ENCODE data around the gene IFI6.

Gene IFI6

GRCh38 chr1:27672750-27673112 is 739 bp upstream of the IFI6 start:
- H2BK15ac ChIP-seq (ENCODE audit: low read length) = no peak overlapping the region
- no peaks in the 10 kb centered on the region for H3K36me3 ChIP-seq (replicated peaks in 1 of 2; ENCODE audit: control insufficient read depth in 2 of 2, insufficient read depth in 2 of 2, low read length in 2 of 2)
- no peak overlapping the region for H2BK5ac ChIP-seq (ENCODE audit: low read length)
- no peak overlapping the region for H3K23ac ChIP-seq (ENCODE audit: low read depth, low read length, poor library complexity)
- no peak overlapping the region for H4K8ac ChIP-seq (ENCODE audit: low read depth, low read length)
- peak overlapping the region in 1 of 2 donors; percentile 53 for H3K4me3 ChIP-seq (ENCODE audit: low read length in 2 of 2)
- peak overlapping the region; percentile 92 for H2AFZ ChIP-seq (ENCODE audit: low read length)
- no peak overlapping the region for H2BK12ac ChIP-seq (ENCODE audit: low read length)
- peaks cover 0 to 5% (median 0%) of the 10 kb centered on the region in 3 experiments for H3K27me3 ChIP-seq (ENCODE audit: control insufficient read depth in 3 of 3, insufficient read depth in 3 of 3, low read depth in 1 of 3, low read length in 3 of 3)
- H3K27ac ChIP-seq (replicated peaks; ENCODE audit: low read length) = peak overlapping the region; percentile 27
- no peaks in the 10 kb centered on the region for H3K79me1 ChIP-seq (ENCODE audit: low read depth, low read length)
- H3K18ac ChIP-seq (ENCODE audit: low read length) = no peak overlapping the region
- H3K9ac ChIP-seq (ENCODE audit: low read depth, low read length, poor library complexity) = no peak overlapping the region
- no peak overlapping the region for H3K14ac ChIP-seq (ENCODE audit: low read length)
- no peak overlapping the region for H2AK5ac ChIP-seq (ENCODE audit: low read depth, low read length)
- no peak for DNase-seq (ENCODE audit: low spot score)
- H4K91ac ChIP-seq (ENCODE audit: low read depth, low read length, poor library complexity) = no peak overlapping the region
- no peak overlapping the region for H2BK120ac ChIP-seq (ENCODE audit: low read depth, low read length)
- no peak overlapping the region for H3K4me2 ChIP-seq (ENCODE audit: insufficient read depth, low read length, poor library complexity, severe bottlenecking)
- no peak overlapping the region for H3K4ac ChIP-seq (ENCODE audit: low read length)
- peaks cover 6 to 8% of the 10 kb centered on the region in 2 donors for H3K4me1 ChIP-seq (ENCODE audit: control insufficient read depth in 2 of 2, insufficient read depth in 1 of 2, low read depth in 1 of 2, low read length in 2 of 2)
- no peaks in the 10 kb centered on the region for H3K9me3 ChIP-seq (replicated peaks in 1 of 2; ENCODE audit: control insufficient read depth in 2 of 2, insufficient read depth in 1 of 2, low read depth in 1 of 2, low read length in 2 of 2)

- no peak for DNase-seq (ENCODE audit: low spot score)
- Histone ChIP-seq H3K27ac (replicated peaks; ENCODE audit: low read length) (no peak overlapping the region), H3K4me1 (ENCODE audit: control insufficient read depth in 2 of 2, insufficient read depth in 1 of 2, low read depth in 1 of 2, low read length in 2 of 2) (peaks cover 6 to 8% of the 10 kb centered on the region in 2 donors), H3K4ac (ENCODE audit: low read length) (no peak overlapping the region), H2AK5ac (ENCODE audit: low read depth, low read length) (no peak overlapping the region), H3K9ac (ENCODE audit: low read depth, low read length, poor library complexity) (no peak overlapping the region), H4K91ac (ENCODE audit: low read depth, low read length, poor library complexity) (no peak overlapping the region), H3K79me1 (ENCODE audit: low read depth, low read length) (no peaks in the 10 kb centered on the region), H3K9me3 (replicated peaks in 1 of 2; ENCODE audit: control insufficient read depth in 2 of 2, insufficient read depth in 1 of 2, low read depth in 1 of 2, low read length in 2 of 2) (no peaks in the 10 kb centered on the region), H2BK5ac (ENCODE audit: low read length) (no peak overlapping the region), H2BK120ac (ENCODE audit: low read depth, low read length) (no peak overlapping the region), H2BK12ac (ENCODE audit: low read length) (no peak overlapping the region), H3K4me2 (ENCODE audit: insufficient read depth, low read length, poor library complexity, severe bottlenecking) (no peak overlapping the region), H3K27me3 (ENCODE audit: control insufficient read depth in 3 of 3, insufficient read depth in 3 of 3, low read depth in 1 of 3, low read length in 3 of 3) (peaks cover 0 to 5% (median 0%) of the 10 kb centered on the region in 3 experiments), H3K14ac (ENCODE audit: low read length) (no peak overlapping the region), H3K18ac (ENCODE audit: low read length) (no peak overlapping the region), H3K23ac (ENCODE audit: low read depth, low read length, poor library complexity) (no peak overlapping the region), H3K4me3 (ENCODE audit: low read length in 2 of 2) (no peak overlapping the region), H2AFZ (ENCODE audit: low read length) (no peak overlapping the region), H3K36me3 (replicated peaks in 1 of 2; ENCODE audit: control insufficient read depth in 2 of 2, insufficient read depth in 2 of 2, low read length in 2 of 2) (no peaks in the 10 kb centered on the region), H4K8ac (ENCODE audit: low read depth, low read length) (no peak overlapping the region), H2BK15ac (ENCODE audit: low read length) (no peak overlapping the region)
- WGBS, 2 donors (ENCODE audit: extremely low coverage in 2 of 2, insufficient read length in 2 of 2, insufficient replicate concordance in 1 of 2) = no CpG with 5 or more reads among the region's 4 CpGs
These were observed 2.1 kb downstream of the IFI6 start for GRCh38 chr1:27669876-27670275.

GRCh38 chr1:27668808-27669723 is 2.9 kb downstream of the IFI6 start:
- Histone ChIP-seq H3K4ac (ENCODE audit: low read length) (no peak overlapping the region), H3K27me3 (ENCODE audit: control insufficient read depth in 3 of 3, insufficient read depth in 3 of 3, low read depth in 1 of 3, low read length in 3 of 3) (peaks cover 0 to 5% (median 0%) of the 10 kb centered on the region in 3 experiments), H2BK15ac (ENCODE audit: low read length) (no peak overlapping the region), H3K27ac (replicated peaks; ENCODE audit: low read length) (no peak overlapping the region), H3K36me3 (replicated peaks in 1 of 2; ENCODE audit: control insufficient read depth in 2 of 2, insufficient read depth in 2 of 2, low read length in 2 of 2) (no peaks in the 10 kb centered on the region), H3K4me2 (ENCODE audit: insufficient read depth, low read length, poor library complexity, severe bottlenecking) (peak overlapping the region; percentile 63), H2BK120ac (ENCODE audit: low read depth, low read length) (no peak overlapping the region), H3K9me3 (replicated peaks in 1 of 2; ENCODE audit: control insufficient read depth in 2 of 2, insufficient read depth in 1 of 2, low read depth in 1 of 2, low read length in 2 of 2) (no peaks in the 10 kb centered on the region), H3K79me1 (ENCODE audit: low read depth, low read length) (no peaks in the 10 kb centered on the region), H3K4me3 (ENCODE audit: low read length in 2 of 2) (peak overlapping the region in 1 of 2 donors; percentile 43), H3K9ac (ENCODE audit: low read depth, low read length, poor library complexity) (no peak overlapping the region), H3K4me1 (ENCODE audit: control insufficient read depth in 2 of 2, insufficient read depth in 1 of 2, low read depth in 1 of 2, low read length in 2 of 2) (peaks cover 6 to 8% of the 10 kb centered on the region in 2 donors), H4K8ac (ENCODE audit: low read depth, low read length) (no peak overlapping the region), H2BK5ac (ENCODE audit: low read length) (no peak overlapping the region), H2AFZ (ENCODE audit: low read length) (peak overlapping the region; percentile 77), H4K91ac (ENCODE audit: low read depth, low read length, poor library complexity) (no peak overlapping the region), H3K14ac (ENCODE audit: low read length) (no peak overlapping the region), H3K23ac (ENCODE audit: low read depth, low read length, poor library complexity) (no peak overlapping the region), H2BK12ac (ENCODE audit: low read length) (peak overlapping the region; percentile 26), H2AK5ac (ENCODE audit: low read depth, low read length) (peak overlapping the region; percentile 84), H3K18ac (ENCODE audit: low read length) (peak overlapping the region; percentile 76)
- DNase-seq (ENCODE audit: low spot score) = no peak
- WGBS, 2 donors (ENCODE audit: extremely low coverage in 2 of 2, insufficient read length in 2 of 2, insufficient replicate concordance in 1 of 2) = no CpG with 5 or more reads among the region's 36 CpGs

- peak overlapping the region; percentile 52 for H2BK15ac ChIP-seq (ENCODE audit: low read length)
- H3K23ac ChIP-seq (ENCODE audit: low read depth, low read length, poor library complexity) = no peak overlapping the region
- H2AFZ ChIP-seq (ENCODE audit: low read length) = no peak overlapping the region
- H3K4me3 ChIP-seq (ENCODE audit: low read length in 2 of 2) = no peak overlapping the region
- H2BK5ac ChIP-seq (ENCODE audit: low read length) = no peak overlapping the region
- peaks cover 0 to 5% (median 0%) of the 10 kb centered on the region in 3 experiments for H3K27me3 ChIP-seq (ENCODE audit: control insufficient read depth in 3 of 3, insufficient read depth in 3 of 3, low read depth in 1 of 3, low read length in 3 of 3)
- no peaks in the 10 kb centered on the region for H3K79me1 ChIP-seq (ENCODE audit: low read depth, low read length)
- H3K9ac ChIP-seq (ENCODE audit: low read depth, low read length, poor library complexity) = no peak overlapping the region
- H2AK5ac ChIP-seq (ENCODE audit: low read depth, low read length) = peak overlapping the region; percentile 84
- H3K36me3 ChIP-seq (replicated peaks in 1 of 2; ENCODE audit: control insufficient read depth in 2 of 2, insufficient read depth in 2 of 2, low read length in 2 of 2) = no peaks in the 10 kb centered on the region
- no CpG with 5 or more reads among the region's 42 CpGs for WGBS, 2 donors (ENCODE audit: extremely low coverage in 2 of 2, insufficient read length in 2 of 2, insufficient replicate concordance in 1 of 2)
- H3K14ac ChIP-seq (ENCODE audit: low read length) = no peak overlapping the region
- H3K27ac ChIP-seq (replicated peaks; ENCODE audit: low read length) = no peak overlapping the region
- H3K9me3 ChIP-seq (replicated peaks in 1 of 2; ENCODE audit: control insufficient read depth in 2 of 2, insufficient read depth in 1 of 2, low read depth in 1 of 2, low read length in 2 of 2) = no peaks in the 10 kb centered on the region
- no peak overlapping the region for H3K4me2 ChIP-seq (ENCODE audit: insufficient read depth, low read length, poor library complexity, severe bottlenecking)
- peak overlapping the region; percentile 26 for H2BK12ac ChIP-seq (ENCODE audit: low read length)
- no peak overlapping the region for H4K8ac ChIP-seq (ENCODE audit: low read depth, low read length)
- H3K4ac ChIP-seq (ENCODE audit: low read length) = no peak overlapping the region
- H2BK120ac ChIP-seq (ENCODE audit: low read depth, low read length) = no peak overlapping the region
- no peak overlapping the region for H4K91ac ChIP-seq (ENCODE audit: low read depth, low read length, poor library complexity)
- H3K18ac ChIP-seq (ENCODE audit: low read length) = no peak overlapping the region
- DNase-seq (ENCODE audit: low spot score) = no peak
- H3K4me1 ChIP-seq (ENCODE audit: control insufficient read depth in 2 of 2, insufficient read depth in 1 of 2, low read depth in 1 of 2, low read length in 2 of 2) = peaks cover 6 to 8% of the 10 kb centered on the region in 2 donors
These were observed 3.7 kb downstream of the IFI6 start for GRCh38 chr1:27668121-27668807.

All from neuronal stem cell (in vitro differentiated cells).